NCI-H748 treated with DMSO at 0.1 percent for 48 hours (cell line): ENCODE measurements around the gene MS4A15.

Experiments used
- DNase-seq: peaks from one replicate; lab custom pipeline; 2025; lab: John Stamatoyannopoulos, UW

MS4A15 gene

DNA sequence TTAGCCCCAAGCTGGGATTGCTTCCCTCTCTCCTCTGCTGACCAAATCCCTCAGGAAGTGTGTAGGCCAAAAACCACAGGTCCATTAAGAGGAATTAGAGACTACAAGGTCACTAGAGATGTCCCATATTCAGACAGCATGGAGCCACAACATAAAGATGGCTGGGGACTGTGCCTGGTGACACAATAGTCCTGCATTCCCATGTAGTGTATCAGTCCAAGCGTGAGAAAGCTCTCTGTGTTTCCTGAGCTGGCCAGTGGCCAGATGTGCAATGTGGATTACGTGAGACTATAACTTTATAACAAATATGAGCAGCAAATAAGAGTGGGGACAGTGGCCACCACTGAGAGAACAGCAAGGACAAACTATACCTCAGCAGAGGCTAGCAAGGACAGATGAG, 20.9 kb downstream of the MS4A15 start:
- DNase-seq = no peak

DNA sequence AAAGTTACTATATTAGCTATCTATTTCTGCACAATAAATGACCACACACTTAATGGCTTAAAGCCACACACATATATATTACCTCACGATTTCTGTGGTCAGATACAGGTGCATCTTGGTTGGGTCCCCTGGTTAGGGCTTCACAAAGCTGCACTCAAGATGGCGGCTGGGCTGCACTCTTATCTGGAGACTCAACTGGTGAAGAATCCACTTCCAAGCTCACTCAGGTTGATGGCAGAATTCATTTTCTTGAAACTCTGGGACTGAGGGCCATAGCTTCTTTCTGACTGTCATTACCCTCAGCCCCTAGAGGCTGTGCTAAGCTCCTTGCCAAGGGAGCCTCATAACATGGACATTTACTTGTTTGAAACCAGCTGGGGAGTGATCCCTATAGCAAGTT, 23.4 kb downstream of the MS4A15 start:
- no peak for DNase-seq

DNA sequence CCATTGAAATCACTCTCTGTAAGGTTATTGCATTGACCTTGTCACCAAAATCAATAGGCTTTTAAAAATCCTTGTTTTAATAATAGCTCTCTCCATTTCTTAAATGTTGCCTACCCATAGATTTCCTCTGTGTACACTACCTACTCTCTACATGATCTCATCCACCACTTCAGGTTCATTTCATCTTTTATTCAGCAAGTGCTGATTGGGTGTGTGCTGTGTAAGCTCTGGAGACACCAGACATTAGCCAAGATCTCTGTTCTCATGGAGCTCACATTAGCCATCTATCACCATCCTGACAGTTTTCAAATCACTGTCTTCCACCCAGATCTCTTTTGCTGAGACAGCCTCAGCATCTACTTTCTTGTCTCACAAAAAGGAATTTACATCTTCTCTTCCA, 24.1 kb downstream of the MS4A15 start:
- DNase-seq = no peak

DNA sequence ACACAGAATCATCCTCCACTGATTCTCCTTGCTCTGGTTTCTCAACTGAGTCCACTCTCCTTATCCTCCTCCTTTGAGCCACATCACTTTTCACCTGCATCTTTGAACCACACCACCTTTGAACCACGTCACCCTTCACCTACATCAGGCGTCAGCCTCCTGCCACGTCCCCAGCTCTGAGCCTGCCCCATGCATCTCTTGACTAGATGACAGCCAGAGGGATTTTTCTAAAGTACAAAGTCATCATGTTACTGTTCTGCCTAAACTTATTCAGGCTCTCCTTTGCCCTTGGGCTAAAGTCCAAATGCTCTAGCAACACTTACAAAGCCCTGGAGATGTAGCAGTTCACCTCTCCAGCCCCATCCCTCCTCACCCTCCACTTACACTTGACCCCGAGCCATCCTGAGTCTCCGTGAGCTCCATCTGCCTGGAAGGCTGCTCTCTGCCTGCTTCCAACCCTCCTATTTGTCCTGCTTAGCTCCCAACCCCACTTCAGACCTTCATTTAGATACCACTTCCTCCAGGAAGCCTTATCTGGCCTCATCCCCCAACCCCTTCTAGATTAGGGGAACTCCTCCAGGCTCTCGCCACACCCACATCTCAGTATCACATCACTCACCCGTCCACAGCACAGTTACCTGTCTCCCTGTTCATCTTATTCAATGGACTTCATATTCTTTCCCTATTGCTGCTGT, 24.8 kb downstream of the MS4A15 start:
- no peak for DNase-seq

DNA sequence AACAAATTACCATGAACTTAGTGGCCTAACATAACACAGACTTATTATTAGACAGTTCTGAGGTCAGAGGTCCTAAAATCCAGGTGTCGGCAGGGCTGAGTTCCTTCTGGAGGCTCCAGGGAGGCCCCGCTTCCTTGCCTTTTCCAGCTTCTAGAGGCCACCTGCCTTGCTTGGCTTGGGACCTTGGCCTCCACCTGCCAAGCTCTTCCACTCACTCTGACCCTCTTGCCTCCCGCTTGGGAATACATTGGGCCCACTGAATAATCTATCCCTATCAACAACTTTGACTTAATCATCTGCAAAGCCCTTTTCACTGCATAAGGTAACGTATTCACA, 25.3 kb downstream of the MS4A15 start:
- DNase-seq = no peak

DNA sequence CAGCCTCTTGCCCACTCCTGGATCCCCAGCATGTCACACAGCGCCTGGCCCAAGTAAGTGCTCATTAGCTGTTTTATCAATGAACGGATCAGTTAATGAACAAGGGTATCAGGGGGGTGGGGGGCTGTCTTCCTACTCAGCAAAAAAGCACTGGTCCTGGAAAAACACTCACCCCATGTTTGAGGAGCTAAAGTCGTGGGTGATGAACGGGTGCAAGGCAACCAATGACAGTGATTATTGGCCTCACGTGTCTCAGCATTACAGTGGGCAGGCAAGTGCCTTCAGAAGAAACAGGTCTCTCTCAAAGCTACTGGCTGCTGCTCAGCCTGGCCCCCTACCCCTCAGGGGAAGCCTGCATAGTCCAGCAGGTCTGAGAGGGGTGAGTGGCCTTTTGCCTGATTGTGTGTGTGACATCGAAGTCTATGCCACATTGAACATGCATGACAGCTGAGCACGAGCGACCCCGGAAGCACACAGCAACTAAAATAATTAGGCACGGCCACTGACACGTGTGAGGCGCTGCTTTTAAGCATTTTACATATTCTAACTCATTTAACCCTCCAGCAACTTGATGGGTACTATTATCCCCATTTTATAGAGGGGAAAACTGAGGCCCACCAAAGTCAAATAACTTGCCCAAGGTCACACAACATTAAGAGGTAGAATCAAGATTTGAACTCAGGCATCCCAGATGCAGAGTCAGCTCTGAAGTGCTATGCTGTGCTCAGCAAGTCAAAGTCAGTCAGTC, 25.9 kb downstream of the MS4A15 start:
- no peak for DNase-seq

DNA sequence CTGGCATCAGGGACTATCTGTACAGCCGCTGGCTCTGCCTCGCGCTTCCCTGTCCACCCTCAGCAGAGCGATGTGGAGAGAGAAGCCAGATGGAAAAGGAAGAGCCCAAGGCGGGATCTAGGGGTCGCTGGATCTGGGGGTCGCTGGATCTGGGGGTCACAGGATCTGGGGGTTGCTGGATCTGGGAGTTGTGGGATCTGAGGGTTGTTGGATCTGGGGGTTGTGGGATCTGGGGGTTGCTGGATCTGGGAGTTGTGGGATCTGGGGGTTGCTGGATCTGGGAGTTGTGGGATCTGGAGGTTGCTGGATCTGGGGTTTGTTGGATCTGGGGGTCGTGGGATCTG, 26.4 kb downstream of the MS4A15 start:
- no peak for DNase-seq

DNA sequence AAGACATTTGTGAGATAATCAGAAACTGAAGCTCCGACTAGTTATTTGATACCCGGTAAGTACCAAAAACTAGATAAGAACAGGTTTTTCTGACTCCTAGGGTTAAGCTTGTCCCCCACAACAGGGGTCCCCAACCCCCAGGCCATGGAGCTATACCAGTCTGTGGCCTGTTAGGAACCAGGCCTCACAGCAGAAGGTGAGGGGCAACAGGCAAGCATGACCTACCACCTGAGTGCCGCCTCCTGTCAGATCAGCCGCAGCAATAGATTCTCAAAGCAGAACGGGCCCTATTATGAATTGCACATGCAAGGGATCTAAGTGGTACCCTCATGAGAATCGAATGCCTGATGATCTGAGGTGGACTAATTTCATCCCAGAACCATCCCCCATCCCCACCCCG, 27.2 kb downstream of the MS4A15 start:
- no peak for DNase-seq

DNA sequence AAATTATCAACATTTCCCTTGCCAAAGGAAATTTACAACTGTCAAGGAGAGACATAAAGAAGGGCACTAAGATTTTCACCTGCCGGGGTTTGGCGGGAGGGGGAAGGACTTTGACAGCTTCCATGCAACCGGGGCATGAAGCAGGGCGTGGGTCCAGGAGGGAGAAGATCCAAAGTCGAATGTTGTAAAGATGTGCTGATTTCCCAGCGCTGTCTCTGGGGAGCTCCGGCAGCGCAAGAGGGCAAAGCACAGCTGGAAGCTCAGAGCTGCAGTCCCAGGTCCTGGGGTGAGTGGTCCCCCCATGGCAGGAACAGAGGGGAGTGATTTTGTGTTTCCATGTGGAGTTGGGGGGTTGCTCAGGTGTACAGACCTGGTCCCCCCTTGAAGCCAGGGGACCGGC, 28.5 kb downstream of the MS4A15 start, which contains the start of gene MS4A10:
TSS of gene MS4A10 (plus strand) at position 198 of the 400 bp plus-strand sequence. CDS start 5,003 bp downstream, outside the sequence.
- no peak for DNase-seq

DNA sequence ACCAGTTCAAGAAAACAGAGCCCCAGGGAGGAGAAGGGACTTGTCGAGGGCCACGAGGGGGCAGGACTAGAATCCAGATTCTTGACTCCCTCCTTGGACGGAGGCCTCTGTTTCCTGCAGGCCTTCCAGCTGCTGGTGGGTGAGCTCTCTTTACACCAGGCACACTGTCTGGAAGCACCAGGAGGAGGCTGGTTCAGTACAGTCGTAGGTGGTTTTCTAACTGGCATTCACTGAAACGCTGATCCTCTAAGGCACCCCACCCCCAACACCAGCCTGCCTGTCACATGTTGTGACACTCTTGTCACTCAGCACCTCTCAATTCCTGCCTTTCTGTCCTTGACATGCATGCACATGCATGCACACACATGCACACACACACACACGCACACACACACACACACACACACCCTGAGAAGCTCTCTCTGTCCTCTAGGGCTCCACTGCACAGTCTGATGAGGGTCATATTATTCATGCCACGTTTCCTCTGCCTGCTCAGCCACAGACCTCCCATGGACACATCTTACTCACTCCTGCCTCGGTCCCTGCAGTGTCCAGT, 29.2 kb downstream of the MS4A15 start:
- no peak for DNase-seq

DNA sequence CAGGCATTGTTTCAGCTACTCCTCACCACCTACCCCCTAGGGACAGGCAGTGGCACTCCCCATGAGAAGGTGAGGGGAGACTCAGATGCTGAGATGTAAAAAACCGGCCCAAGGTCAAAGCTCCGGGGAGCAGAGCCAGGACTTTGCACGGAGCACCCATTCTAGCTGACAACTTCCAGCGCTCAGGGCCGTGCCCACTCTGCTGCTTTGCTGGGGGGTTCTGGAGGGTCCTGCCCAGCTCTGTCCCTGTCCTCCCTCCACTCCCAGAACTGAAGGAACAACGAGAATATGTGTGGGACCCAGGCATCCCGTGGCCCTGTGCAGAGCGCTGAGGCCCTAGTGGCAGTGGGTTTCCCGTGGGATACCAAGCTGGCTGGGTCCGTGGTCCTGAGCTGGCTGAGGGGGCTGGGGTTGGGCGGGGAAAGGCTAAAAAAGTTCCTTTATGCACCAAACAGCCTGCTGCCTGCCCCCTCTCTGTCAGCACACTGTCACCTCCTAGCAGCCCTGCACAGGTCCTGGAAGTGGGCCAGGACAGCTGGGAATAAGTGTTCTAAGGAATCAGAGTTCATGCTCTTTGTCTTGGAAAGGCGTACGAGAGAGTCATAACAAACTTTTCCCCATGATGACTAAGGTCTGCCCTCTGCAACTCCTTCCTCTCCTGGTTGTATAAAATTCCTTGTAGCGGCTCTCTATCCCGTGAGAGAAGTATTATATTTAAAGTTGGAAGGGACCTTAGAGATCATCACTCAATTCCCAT, 30.3 kb downstream of the MS4A15 start:
- DNase-seq = no peak

DNA sequence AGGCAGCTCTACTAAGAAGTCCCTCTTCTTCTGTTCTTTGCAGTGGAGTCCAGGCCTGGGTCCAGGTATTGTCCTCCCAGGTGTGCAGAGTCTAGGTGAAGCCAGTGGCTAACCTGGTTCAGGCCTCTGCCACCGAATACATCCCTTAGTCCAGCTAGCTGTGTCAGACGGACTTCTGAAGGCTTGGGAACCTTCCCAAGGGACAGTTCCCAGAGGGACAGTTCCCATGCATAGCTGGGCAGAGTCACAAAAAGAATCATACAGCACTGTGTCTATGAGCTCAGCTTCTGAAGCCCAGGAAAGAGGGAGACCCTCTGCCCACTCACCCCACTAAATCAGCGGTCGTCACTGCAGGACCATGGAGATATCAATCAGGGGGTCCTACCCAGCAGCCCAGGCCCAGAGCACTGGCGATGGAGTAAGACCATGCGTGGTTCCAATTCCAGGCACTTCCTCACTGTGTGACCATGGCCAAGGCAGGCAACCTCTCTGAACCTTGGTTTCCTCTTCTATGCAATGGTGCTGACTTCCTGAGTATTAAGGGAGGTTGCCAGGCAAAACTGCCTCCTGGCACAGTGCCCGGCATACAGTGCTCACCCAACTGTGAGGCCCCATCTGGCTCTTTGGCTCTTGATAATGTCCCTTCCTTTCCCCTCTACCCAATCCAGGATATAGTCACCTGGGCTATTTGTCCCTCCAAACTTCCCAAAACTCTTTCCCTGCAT, 31.9 kb downstream of the MS4A15 start:
- no peak for DNase-seq

DNA sequence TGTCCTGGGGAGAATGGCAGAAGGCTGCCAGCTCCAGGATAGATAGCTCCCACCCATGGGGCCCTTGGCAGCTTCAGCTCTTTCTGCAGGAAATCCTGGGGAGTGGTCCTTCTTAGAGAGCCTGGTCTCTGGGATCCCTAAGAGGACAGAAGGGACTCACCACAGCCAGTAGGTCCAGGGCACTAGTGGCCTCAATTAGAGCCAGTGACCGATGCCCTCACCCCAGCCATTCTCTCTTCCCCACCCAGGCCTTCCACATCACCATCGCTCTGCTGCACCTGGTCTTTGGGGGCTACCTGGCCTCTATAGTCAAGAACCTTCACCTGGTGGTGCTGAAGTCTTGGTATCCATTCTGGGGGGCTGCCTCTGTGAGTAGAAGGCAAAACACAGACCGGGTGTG, 34.1 kb downstream of the MS4A15 start:
- no peak for DNase-seq

DNA sequence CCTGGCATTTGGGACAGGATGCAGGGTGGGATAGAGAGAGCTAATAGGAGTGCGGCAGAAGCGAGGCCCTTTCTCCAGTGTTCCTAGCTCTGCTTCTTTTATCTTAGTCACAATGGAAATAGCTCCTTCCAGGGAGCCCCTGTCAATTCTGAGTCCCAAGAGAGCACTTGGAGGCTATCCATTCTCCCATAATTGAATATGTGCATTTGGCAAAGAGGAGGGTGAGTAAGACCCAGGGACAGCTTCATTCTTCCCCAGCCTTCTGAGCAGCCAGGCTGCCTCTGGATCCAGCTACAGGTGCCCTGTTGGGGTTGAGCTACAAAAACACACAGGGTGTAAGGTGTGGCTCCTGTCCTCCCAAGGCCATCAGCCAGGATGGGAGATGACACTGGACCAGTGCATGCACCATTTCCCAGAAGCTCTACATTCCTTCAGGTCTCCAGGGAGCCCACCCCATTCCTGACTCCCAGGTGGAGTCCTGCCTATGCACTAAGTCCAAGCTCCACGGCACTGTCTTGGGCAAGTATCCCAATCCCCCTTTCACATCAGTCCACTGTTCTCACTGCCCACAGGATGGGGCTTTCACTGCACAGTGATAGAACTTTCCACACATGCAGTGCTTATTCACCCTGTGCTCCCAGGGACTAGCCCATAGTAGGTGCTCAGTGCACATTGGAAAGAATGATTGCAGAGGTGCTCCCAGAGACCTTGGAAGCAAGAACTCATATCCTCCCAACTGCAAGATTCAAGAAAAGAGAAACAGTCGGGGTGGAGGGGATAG, 34.7 kb downstream of the MS4A15 start:
- DNase-seq = no peak

DNA sequence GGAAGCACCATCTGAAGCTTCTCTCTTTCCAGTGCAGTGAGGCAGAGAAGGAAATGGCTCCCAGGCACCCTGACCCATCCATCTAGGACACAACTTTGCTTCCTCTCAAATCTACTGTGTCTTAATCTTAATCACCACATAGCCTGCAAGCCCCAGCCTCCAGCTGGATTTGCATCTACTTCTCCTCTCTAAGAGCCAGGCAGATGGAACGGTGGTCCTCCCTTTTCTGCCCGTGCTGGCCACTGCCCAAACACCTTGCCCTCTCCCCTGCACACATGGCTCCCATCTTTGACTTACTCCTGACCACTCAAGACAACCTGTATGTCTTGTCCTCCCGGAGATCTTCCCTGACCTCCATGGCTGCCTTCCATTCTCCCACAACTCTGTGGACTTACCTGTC, 35.9 kb downstream of the MS4A15 start:
- DNase-seq = no peak

DNA sequence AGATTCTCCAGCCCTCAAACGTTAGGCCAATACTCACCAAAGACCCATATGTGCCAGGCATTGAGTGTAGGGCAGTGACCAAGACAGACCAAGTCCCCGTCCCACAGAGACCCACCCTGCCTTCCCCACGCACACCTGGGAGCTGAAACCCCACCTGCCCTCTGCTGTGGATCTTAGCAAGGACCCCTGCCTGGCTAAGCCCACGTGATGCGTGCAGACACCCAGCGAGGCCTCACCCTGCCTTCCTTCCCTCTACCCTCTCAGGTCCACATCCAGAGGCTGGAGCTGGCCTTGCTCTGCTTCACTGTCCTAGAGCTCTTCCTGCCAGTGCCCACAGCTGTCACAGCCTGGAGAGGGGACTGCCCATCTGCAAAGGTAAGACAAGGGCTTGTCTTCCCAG, 38.6 kb downstream of the MS4A15 start:
- DNase-seq = no peak

DNA sequence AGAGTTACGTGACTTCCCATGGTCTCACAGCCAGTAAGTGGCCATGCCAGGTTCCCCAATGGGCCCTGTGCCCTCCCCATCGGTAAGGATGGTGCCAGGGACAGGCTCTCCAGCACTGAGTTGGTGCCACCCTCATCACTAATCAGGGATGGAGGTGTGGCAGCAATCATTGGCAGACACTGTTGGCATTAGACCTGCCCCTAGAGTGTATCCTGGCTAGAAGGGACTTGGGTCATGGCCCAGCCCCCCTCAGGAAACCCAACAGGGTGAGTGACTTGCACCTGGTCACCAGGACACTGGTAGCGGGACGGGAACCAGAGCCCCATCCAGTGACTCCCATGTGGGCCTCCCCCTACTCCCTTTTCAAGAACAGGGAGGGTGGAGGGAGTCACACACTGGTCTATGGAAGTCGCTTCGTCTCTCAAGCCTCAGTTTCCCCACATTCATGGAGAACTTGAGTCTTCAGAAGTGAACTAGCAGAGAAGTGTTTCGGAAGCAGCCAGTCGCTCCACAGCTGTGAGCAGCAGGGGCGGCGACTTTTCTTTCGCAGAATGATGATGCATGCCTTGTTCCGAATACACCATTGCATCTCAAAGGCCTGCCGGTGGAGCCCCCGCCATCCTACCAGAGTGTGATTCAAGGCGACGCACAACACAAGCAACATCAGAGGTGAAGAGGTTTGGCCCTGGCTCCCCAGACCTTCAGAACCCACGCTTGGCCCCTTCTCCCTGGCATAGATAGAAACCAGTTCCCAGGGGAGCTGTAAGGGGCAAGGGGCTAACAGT, 41.4 kb downstream of the MS4A15 start:
- DNase-seq = no peak

DNA sequence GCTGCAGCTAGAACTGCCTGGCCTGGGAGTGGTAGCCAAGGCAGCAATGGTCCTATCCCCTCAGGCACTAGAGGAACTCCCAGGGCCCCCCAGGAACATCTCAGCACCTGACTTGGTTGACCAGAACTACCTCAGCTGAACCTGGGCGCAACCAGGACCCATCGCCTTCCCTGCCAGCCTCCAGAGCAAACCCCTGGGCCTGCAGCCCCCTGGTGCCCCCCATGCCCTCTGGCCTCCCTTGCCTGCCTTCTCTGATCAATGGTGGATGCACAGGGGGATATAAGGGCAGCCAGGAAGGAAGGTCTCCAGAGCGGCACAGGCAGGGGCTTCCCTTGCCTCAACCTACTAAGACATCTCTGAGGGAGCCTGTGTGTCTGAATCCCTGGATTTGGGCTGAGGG, 42.0 kb downstream of the MS4A15 start:
- no peak for DNase-seq

DNA sequence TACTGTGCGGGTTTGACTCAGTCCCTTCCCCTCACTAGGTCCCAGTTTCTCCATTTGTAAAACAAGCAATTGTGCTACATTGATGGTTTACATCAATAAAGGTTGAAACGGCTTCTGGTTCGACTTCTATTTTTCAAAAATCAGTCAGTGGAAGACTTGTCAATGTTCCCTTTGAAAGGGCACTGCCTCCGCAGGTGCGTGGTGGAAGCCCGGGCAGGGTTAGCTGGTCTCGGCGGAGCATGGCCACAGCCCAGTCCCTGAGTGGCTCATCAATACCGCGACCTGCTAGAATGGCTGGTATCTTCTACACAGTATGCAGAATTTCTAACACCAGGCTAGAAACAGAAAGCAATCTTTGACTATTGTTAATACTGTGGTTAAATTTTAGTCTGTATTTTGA, 44.5 kb downstream of the MS4A15 start:
- DNase-seq = no peak

DNA sequence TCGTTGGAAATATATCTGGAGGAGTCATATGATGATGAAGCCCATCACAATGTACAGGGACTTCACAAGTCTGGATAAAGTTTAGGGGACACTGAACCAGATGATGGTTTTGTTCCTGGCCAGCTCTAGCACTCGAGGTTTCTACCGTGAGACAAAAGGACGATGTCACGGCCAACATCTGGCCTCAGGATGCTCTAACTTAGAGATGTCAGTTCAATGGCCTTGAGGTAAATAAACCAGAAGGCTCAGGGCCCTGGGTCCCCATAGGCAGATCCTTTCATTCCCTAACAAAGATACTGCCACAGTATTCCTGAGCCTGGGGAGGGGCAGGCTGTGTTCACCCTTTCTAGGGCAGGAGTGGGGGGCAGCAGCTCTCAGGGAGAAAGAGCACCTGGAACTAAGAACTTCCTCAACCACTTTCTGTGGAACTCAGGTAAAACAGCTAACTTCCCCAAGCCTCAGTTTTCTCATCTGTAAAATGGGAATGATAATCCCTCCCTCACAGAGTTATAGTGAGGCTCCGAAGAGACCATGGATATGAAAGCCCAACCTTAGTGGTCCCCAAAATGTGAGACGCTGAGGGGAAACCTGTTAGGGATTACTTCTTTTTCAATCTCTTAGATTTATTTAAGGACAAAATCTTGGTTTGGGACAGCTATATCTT, 46.7 kb downstream of the MS4A15 start:
- DNase-seq = no peak
